K562 treated with DMSO at 1 percent for 24 hours (cell line): ENCODE results near the gene PRDM7. TPM values are rescaled to one million over a fixed set of nuclear protein-coding genes. Genes with fewer than 3 reads are reported as not detected.

ENCODE experiments used
- total RNA-seq: library from RNA; unstranded; fragments of 300-600 nt; gene quantifications from 2 replicates; pipeline ENCODE4 v1.2.3, GENCODE V29; 2022; ENCODE audit warnings: low read depth; ENCODE audit not compliant: insufficient read depth

Gene PRDM7
- total RNA-seq, result not detected in 2 replicates

DNA sequence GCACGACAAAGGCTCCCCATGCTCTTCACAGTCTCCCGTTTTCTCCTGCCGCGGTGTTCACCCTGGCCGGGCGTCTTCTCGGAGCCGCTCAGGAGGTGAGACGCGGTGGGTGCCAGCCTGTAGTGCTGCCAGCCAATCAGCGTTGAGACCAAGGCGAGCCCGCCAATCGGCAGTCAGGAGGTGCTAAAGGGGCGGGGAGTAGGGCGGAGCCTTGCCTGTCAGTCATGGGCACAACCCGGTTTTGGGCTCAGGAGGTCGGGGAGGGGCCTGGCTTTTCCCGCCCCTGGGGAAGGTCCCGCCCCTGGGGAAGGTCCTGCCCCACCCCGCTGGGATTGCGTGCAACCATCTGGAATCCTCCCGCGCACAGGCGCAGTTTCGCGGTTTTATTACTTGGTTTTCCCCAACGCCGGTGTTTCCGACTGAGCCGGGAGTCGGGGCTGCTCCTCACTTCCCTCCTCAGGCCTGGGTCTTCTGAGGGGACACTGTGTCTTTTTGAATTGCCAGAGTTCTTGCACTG, at the start of gene PRDM7:
Gene PRDM7, minus strand, starts transcription at position 92 of the 517 bp plus-strand sequence. CDS start 1,421 bp downstream, outside the sequence.

DNA sequence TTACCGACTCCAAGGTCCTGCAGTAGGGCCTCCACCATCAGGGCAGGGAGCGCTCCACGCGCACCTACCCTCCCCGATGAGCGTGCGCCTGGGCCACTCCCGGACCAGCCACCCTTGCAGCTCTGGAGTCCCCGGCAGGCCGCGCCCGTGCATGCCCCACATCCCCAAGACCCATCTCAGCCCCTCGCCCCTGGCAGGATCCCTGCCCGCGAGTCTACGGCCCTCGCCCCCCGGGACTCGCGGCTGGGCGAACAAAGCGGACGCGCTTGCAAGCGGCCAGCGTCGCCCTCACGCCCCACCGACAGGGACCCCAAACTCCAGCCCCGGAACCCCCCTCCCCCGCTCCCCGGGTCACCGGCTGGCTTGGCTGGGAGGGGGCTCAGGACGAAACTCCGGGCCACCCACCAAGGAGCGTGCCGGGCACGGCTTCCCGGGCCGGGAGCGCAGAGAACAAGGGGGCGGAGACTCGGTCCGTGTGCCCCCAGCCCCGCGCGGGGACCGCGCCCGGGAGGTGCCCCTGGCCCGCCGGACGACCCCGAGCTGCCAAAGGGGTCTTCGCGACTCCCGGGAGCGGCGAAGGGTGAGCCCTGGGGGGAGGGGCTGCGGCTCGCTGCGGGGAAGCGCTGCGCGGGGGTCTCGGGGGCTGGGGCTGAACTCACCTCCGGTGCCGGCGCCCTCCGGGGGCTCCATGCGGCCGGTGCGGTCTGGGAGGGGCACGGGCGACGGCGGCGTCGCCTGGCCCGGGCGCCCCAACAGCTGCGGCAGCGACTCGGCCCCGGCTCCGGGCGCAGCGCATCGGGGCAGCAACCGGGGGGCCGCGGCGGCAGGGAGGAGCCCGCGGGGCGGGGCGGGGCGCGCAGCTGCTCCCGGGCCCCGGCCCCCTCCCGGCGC, 58.2 kb downstream of the PRDM7 start, which contains the start of gene DBNDD1:
Gene DBNDD1, minus strand, starts transcription at position 805 of the 891 bp plus-strand sequence. Its CDS starts 115 bp downstream, at position 690.

Other genes with a start within 250 kb of the PRDM7 start
- 5.4 and 8.0 TPM in 2 replicates for gene SPIRE2, start 248.9 kb downstream of the PRDM7 start, total RNA-seq
- 111 and 127 TPM in 2 replicates for gene TCF25, start 203.7 kb downstream of the PRDM7 start, total RNA-seq
- gene MC1R, start 158.5 kb downstream of the PRDM7 start, total RNA-seq, result 7.9 and 10.0 TPM in 2 replicates
- gene TUBB3, start 154.0 kb downstream of the PRDM7 start, total RNA-seq, result 34.1 and 38.8 TPM in 2 replicates
- 75.0 and 80.1 TPM in 2 replicates for gene DEF8, start 128.6 kb downstream of the PRDM7 start, total RNA-seq
- gene DBNDD1, start 57.9 kb downstream of the PRDM7 start, total RNA-seq, result 11.9 and 15.4 TPM in 2 replicates